Fibroblast of skin of right biceps (primary cell): Measurements from ENCODE around the gene CENPC.
"Not testable (repeated sequence)": the region's sequence is repeated elsewhere in the genome, so short reads cannot be mapped to it uniquely, and the experiment has no call there.

Experiments used
- DNase-seq: peaks from one replicate; pipeline ENCODE4 v3.0.0-alpha.2; 2013

Gene CENPC, protein sequence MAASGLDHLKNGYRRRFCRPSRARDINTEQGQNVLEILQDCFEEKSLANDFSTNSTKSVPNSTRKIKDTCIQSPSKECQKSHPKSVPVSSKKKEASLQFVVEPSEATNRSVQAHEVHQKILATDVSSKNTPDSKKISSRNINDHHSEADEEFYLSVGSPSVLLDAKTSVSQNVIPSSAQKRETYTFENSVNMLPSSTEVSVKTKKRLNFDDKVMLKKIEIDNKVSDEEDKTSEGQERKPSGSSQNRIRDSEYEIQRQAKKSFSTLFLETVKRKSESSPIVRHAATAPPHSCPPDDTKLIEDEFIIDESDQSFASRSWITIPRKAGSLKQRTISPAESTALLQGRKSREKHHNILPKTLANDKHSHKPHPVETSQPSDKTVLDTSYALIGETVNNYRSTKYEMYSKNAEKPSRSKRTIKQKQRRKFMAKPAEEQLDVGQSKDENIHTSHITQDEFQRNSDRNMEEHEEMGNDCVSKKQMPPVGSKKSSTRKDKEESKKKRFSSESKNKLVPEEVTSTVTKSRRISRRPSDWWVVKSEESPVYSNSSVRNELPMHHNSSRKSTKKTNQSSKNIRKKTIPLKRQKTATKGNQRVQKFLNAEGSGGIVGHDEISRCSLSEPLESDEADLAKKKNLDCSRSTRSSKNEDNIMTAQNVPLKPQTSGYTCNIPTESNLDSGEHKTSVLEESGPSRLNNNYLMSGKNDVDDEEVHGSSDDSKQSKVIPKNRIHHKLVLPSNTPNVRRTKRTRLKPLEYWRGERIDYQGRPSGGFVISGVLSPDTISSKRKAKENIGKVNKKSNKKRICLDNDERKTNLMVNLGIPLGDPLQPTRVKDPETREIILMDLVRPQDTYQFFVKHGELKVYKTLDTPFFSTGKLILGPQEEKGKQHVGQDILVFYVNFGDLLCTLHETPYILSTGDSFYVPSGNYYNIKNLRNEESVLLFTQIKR

DNA sequence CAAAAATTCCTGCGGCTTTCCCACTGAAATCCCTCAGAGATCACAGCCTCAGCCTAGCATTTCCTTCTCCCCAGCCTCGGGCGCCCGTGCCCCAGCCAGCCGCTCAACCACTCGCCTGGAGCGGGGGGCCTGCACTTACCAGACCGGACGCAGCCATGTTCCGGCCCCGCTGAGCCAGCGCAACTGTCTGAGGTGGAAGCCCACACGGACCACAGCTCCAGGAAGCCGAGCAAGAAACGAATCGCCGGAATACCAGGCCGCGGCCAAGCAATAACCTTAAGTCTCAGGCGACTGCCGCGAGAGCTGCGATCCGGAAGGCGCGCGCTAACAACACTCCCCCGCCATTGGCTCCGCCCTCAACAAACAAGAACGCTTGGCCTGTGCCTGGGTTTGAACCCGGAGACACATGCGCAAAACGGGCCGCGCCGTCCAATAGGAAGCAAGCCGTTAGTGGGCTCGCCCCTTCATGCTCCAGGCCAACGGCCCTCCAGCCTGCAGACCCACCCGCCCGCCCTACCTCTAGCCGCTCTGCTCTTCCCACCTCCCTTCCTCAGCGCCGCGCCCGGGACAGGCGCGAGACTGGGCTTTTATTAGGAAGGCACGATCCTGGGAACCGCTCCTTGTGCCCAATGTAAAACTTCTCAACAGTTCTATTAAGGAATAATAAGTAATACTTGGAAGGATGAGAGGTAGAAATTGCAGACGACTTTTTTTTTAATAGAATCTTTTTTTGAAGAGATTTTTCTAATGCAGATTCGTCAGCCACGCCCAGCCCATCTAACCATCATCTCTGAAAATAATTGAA lies at the start of gene CENPC:
CENPC (minus strand) TSS at position 305 of the 805 bp plus-strand sequence; CDS start at position 157, 148 bp downstream.
- DNase-seq: peak; percentile 98

DNA sequence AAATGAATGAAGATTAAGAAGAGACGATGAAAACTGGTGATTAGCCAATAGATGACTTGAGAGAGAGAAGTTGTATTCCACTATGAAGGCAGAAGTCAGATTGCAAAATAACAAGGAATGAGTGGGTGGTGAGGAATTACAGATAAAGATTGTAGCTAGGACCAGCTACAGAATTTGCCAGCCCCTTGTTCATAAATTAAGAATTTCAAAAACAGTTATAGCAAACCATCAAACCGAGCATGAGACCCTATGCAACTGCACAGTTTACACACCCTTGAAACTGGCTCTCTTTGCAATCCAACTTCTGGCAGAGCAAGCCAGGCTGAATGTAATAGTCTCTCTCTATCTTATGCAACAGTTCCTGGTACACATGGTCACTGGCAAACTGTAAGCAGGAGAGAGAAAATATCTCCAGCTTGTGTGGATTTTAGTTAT lies 48.5 kb upstream of the CENPC start:
- peak; percentile 26 for DNase-seq

DNA sequence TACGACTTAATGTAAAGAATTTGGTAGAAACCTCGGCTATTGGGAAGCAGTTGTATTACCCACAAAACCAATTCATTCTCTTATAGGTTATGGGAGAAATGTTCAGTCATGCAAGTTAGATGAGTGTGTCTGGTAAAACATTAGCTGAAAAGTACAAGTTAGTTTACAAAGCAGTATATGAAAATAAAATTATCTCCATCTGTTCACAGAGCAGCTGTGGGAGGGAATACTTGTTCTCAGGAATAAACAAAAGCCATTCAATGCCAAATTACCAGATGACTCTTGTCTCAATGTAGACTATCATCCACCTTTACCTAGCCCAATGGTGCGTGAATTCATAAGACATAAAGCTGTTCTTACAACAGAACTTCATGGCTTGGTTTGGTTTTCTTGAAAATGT lies 41.9 kb upstream of the CENPC start:
- no peak for DNase-seq

DNA sequence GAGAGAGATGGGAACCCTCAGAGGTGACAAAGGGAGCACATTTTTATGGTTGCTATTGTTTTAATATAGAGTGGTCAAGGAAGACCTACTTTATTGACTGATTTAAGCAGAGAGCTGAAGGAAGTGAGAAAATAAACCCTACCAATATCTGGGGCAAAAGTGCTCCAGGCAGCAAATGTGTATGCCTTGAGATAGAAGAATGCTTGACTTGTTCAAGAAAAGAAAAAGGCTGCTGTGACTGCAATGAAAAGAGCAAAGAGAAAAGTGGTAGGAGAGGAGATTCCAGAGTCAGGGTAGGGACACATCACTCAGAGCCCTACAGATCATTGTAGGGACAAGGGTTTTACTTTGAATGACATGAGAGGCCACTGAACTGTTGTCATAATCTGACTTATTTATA lies 39.2 kb upstream of the CENPC start:
- no peak for DNase-seq

DNA sequence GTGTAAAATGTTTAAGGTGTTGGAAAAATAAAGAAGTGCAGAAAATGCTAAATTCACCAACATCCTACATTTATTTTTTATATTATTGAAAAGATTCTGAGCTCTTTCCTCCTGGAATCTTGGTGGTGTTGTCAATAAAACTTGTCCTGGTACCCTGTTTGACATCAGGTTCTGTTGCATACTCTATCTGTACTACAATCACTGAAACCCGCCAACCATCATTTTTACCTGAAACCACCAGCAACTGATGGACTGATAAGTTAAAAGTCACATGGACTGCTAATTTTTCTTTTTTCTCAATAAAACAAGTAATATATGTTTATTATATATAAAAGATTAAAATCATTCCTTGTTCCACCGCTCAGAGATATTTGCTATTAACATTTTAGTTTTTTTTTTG lies 36.6 kb upstream of the CENPC start:
- DNase-seq: no peak

DNA sequence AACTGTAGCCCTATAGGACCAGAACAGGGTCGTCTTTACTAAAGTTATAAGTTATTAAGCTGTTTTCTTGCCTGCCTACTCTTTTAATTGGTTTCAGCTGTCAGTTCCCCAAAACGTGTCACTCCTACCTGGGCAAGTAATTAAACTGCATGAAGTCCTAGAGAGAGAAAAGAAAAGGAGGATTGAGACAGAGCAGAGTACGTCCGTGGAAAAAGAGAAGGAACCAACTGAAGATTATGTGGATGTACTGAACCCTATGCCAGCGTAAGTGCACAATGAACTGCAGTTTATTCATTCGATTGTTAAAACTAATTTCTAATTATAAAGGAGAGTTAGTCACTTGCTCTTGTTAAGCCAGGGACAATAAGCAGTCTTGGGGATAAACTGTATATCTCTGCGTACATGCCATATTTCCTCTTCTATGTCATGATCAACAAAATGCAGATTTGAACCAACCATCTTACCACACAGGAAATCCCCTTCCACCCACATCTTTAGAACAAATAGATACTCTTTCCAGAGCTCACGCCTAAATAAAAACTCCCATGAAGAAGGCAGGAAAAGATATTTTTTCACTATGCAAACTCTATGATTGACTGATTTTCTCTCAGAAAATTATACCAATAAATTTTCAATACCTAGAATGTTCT lies 36.0 kb upstream of the CENPC start:
- DNase-seq: no peak

DNA sequence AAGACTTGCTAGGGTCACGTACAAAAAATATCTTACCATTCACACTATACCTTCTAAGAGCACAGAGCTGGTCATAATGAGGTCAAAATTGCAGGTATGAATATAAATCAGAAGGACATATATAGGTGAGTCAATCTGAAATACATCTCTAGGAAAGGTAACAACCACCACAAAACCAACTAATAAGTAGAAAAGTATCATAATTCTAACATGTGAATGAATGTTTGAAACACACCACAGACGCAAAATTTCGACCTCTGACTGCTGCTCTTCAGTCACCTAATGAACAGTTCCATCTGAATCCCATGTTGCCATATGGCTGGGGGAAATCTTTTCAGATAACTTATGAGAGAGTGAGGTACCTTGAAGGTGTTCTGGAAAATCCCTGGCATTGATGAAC lies 35.3 kb upstream of the CENPC start:
- no peak for DNase-seq

DNA sequence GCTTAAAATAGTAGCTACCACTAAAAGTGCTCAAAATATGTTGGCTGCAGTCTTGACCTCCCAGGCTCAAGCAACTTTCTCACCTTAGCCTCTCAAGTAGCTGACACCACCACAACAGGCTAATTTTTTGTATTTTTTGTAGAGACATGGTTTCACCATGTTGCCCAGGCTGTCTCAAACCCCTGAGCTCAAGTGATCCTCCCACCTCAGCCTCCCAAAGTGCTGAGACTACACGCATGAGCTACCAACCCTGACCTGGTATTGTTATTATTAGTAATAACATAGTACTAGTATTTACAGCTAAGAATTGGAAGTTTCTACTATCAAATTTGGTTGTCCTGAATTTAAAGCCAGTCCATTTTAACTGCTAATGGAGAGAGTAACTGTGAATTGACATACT lies 31.2 kb upstream of the CENPC start:
- no peak for DNase-seq

DNA sequence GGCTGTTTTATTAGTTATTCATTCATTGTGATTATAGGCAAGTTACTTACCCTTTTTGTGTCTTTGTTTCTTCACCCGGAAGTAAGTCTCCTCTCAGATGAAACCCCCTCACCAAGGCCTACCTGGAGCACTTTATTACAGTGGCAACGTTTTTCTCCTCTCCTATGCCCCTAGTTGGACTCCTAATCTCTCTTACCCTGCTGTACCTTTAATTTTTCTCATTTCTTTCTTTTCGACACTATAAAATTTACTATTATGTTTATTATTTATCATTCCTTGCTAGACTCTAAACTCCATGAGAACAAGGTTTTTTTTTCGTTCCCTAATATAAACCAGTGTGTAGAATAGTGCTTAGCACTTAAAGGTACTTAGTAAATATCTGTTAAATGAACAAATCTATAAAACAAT lies 30.8 kb upstream of the CENPC start:
- DNase-seq: no peak

DNA sequence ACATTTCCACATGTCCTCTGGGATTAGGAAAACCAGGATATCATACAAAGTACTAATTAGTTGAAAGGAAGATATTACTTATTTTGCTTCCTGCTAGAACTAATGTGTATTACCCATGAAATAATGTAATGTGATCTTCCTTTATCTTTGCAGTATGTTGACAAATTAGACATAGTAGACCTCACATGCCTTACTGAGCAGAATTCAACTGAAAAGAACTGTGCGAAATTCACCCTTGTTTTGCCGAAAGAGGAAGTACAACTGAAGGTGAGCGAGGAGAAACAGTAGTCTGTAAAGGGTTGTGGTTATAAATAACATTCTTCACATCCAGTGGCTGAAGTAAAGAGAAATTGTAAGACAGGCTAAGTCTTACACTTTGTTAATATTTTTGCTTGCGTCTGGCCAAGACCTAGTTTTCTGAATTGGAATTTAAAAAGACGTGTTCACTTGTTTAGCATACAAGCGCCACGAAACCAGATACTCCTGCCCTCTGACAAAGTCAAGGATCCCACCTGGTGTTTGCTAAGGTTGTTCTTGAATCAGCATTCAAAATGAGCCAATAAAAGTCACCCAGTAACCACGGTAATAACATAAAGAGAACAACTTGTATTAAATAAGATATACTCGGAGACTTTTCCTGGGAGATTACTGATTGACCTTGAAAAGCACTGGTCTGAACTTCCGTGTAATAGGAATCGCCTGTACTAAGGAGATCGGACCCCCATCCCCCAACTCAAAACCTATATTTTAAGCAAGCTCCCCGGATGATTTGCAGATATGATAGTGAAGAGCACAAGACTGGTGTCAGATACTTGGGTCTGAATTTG lies 30.1 kb upstream of the CENPC start:
- no peak for DNase-seq

DNA sequence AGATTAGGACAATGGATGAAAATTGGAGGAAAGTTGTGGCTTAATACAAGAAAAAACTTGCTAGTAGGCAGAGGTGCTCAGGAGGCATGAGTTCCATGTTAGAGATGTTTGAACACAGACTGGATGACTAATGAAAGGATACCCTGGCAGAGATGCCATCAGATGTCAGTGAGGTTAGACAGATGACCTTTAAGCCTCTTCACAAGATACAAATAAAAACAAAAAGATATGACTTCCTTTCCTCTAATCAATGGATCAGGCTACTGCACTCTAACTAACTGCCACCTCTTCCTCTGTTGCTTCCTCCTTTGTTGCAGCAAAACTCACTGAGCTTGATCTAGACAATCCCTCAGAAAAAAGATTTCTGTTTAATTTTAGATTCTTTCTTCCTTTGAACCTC lies 27.9 kb upstream of the CENPC start:
- DNase-seq: no peak

DNA sequence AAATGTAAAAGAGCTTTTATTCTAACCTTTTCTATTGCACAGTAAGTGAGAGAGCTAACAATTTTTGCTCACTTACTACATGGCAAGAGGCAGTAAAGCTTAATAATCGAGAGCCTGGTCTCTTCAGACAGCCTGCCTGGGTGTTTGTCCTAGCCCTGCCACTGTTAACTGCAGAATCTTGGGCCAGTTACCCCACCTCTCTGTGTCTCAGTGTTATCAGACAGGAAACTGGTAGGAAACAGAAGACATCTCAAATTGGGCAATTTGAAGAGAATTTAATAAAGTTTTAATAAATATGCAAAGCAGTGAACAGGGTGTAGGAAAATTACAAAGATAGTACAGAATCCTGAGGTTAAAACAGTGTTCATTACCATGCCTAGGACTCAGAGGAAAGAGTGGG lies 26.7 kb upstream of the CENPC start:
- DNase-seq: no peak

DNA sequence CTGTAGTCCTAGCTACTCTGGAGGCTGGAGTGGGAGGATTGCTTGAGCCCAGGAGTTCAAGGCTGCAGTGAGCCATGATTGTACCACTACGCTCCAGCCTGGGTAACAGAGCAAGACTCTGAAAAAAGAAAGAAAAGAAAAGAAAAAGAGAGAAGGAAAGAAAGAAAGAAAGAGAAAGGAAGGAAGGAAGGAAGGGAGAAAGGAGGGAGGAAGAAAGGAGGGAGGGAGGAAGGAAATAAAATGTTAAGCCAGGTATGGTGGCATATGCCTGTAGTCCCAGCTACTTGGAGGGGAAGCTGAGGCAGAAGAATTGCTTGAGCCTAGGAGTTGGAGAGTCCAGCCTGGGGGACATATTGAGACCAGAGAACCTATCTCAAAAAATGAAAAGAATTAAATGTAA lies 25.2 kb upstream of the CENPC start:
- DNase-seq: no peak

DNA sequence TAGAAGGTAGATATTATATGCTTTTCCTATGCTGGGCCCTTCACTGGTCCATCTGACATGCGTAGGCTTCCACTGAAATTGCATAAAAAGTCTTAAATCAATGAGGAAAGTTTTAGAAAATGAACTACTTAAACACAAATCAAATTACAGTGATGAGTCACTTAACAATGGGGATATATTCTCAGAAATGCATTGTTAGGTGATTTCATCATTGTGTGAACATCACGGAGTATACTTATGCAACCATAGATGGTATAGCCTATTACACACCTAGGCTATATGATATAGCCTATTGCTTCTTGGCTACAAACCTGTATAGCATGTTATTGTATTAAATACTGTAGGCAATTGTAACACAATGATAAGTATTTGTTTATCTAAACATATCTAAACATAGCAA lies 23.5 kb upstream of the CENPC start:
- peak; percentile 40 for DNase-seq

DNA sequence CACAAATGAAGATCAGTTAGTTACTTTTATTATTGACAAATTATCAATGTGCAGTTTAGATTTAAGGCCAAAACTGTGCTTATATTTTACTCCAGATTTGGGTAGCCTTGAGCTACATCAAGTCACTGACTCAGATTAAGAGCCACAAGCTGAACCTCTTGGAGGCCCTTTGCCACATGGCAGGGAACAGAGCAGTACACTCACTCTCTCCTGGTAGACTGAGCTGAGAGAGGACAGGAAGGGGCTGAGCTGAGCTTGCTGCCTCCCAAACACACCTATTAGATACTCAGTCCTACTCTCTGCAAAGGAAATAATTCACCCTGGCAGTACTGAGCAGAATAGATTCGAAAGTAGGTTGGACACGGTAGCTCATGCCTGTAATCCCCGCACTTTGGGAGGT lies 21.0 kb upstream of the CENPC start:
- no peak for DNase-seq

DNA sequence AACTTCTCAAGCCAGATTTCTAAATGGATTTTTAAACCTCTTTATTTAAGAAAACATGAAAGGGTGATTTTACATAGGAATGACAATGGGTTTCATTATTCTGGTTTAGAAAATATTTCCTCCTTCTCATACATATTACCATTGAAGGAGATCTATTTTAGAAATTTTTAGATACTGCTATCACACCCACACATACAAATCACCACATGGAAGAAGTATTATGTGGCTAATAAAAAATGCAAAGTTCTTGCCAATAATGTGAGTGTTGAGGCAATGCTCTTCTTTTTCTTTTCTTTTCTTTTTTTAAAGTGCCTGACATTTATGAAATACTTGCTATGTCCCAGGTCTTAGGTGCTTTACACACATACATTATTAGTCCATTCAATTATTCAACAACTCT lies 20.0 kb upstream of the CENPC start:
- DNase-seq: peak; percentile 43

DNA sequence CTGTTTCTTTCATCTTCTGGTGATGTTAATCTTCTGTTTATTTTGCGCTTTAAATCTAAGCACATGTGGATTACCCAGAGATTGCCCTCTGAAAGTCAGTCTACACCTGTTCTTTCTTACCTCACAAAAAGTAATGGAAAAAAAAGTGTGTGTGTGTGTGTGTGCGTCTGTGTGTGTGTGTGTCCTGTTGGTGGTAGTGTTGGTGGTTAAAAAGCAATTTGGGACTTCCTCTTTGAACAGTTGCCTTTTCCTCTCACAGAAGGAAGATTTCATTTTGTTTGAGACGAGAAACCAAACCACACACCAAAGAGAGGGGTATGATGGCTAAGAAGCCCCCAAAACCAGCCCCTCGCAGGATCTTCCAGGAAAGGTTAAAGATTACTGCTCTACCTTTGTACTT lies 13.2 kb upstream of the CENPC start, which contains the start of gene STAP1:
STAP1 (plus strand) TSS at position 235 of the 400 bp plus-strand sequence; CDS start at position 318, 83 bp downstream.
- DNase-seq: no peak

DNA sequence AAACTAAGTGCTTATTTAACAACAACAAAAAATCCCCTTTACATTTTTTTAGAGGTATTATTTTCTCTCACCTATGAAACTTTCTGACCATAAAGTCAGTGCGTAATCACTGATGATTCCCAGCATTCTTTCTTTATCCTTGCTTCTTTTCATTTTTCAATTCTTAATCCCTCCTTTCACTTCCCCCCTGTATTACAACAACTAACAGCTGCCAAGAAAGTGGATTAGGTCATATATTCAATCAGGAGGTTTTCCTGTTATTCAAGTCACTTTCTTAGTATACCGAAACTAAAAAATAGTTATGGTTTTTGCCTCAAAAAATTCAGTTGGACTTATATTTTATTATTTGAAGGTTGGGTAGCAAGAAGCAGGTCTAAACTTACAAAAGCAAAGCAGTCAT lies 11.1 kb upstream of the CENPC start:
- no peak for DNase-seq

DNA sequence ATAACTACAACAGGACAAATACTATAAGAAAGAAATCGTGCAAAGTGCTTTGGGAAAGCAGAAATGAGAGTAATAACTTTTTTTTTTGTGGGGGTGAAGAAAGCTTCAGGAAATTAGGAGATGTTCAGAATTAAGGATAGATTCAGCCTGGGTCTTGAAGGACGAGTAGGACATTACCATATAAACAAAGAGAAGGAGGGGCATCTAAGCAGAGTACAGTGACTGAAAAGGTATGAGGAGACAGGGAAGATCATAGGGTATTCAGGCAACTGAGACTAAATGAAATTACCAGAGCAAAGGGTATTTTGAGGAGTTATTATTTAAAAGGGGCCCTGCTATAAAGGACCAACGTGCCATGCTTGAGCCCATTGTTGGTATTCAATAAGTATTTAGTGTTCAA lies 10.1 kb upstream of the CENPC start:
- DNase-seq: no peak

DNA sequence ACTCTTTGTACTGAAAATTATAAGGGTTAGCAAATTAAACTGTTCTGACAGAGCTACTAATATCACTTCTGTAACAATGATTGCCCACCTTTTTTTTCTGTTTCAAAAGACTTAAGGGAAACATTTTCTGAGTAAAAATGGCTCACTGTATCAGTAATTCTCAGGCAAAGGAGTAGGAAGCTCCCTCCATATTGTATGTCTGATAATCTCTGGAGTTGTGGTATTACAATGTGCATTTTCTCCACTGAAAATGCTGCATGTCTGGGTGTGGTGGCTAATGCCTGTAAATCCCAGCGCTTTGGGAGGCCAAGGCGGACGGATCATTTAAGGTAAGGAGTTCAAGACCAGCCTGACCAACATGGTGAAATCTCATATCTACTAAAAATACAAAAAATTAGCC lies 8.8 kb upstream of the CENPC start:
- no peak for DNase-seq

DNA sequence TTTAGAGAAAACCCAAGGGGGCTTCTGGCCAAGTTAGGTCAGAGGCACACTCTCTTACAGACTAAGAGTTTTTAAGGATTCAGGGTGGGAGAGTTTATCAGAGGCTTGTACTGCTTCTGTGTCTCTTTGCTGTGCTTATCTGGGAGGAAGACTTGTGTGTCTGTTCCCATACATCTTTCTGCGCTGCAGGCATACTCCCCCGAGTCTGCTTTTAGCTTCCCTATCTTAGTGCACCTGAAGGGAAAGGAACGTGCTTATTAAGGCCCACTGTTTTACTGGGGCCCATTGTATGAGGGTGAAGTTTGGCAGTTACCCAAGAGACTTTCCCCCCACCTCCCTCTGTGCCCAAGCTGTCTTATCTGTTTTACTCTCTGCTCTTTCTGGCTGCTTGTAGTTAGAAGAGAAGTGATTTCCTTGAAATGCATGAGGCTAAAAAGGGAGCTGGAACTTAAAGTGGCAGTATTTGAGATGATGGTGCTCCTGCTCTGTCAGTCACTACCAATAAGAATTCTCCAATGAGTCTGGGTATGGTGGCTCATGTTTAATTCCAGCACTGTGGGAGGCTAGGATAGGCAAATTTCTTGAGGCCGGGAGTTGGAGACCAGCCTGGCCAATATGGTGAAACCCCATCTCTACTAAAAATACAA lies 7.0 kb upstream of the CENPC start:
- not testable (repeated sequence) for DNase-seq
